MM.1S (cell line): Measurements from ENCODE around the gene TASP1.
A peak's percentile ranks its signal among the peaks of the same experiment; 100 is the strongest.
"Not testable (repeated sequence)": the region's sequence is repeated elsewhere in the genome, so short reads cannot be mapped to it uniquely, and the experiment has no call there.

Experiments used
- DNase-seq: peaks from one replicate; pipeline ENCODE4 v3.0.0-alpha.2; 2015
- H2AFZ ChIP-seq: fragments of 300-600 bp; sonication (generic); 2 replicates; pipeline ENCODE4 v1.6.0; 2016; ENCODE audit warnings: antibody characterized with exemption, low read length
- H3F3A ChIP-seq: fragments of 300-600 bp; sonication (generic); 2 replicates; pipeline ENCODE4 v1.6.1; 2016; ENCODE audit warnings: mild to moderate bottlenecking, antibody characterized with exemption, low read length, moderate library complexity, mixed read lengths; ENCODE audit not compliant: insufficient read depth
- H3K27ac ChIP-seq: fragments of 300-600 bp; sonication (generic); 2 replicates; pipeline ENCODE4 v1.5.1; 2016; ENCODE audit warnings: mild to moderate bottlenecking, low read length
- H3K27me3 ChIP-seq: fragments of 300-600 bp; sonication (generic); replicated peaks from 2 replicates; pipeline ENCODE4 v1.6.0; 2016; ENCODE audit warnings: low read length; ENCODE audit not compliant: insufficient read depth
- H3K36me3 ChIP-seq: fragments of 300-600 bp; sonication (generic); replicated peaks from 2 replicates; pipeline ENCODE4 v1.6.1; 2016; ENCODE audit warnings: mild to moderate bottlenecking, low read length, mixed read lengths; ENCODE audit not compliant: insufficient read depth
- H3K4me1 ChIP-seq: fragments of 300-600 bp; sonication (generic); 2 replicates; pipeline ENCODE4 v1.6.1; 2016; ENCODE audit warnings: low read length, mixed read lengths
- H3K4me2 ChIP-seq: fragments of 300-600 bp; sonication (generic); 2 replicates; pipeline ENCODE4 v1.6.0; 2016; ENCODE audit warnings: low read depth, low read length
- H3K4me3 ChIP-seq: fragments of 300-600 bp; sonication (generic); 2 replicates; pipeline ENCODE4 v1.5.1; 2016; ENCODE audit warnings: low read length, mixed read lengths
- H3K79me2 ChIP-seq: fragments of 300-600 bp; sonication (generic); 2 replicates; pipeline ENCODE4 v1.6.1; 2016; ENCODE audit warnings: mixed run types, low read length, mixed read lengths
- H3K9ac ChIP-seq: fragments of 300-600 bp; sonication (generic); 2 replicates; pipeline ENCODE4 v1.6.1; 2016; ENCODE audit warnings: low read length, mixed read lengths
- H3K9me2 ChIP-seq: fragments of 300-600 bp; sonication (generic); replicated peaks from 2 replicates; pipeline ENCODE4 v1.6.1; 2016; ENCODE audit warnings: mild to moderate bottlenecking, low read length, mixed read lengths; ENCODE audit not compliant: insufficient read depth
- H3K9me3 ChIP-seq: fragments of 300-600 bp; sonication (generic); replicated peaks from 2 replicates; pipeline ENCODE4 v1.6.1; 2016; ENCODE audit warnings: mild to moderate bottlenecking, low read length, mixed read lengths; ENCODE audit not compliant: insufficient read depth
- H4K20me1 ChIP-seq: fragments of 300-600 bp; sonication (generic); 2 replicates; pipeline ENCODE4 v1.6.1; 2016; ENCODE audit warnings: mild to moderate bottlenecking, low read length, moderate library complexity, mixed read lengths; ENCODE audit not compliant: insufficient read depth
- CTCF ChIP-seq: fragments of 300-600 bp; sonication (generic); IDR thresholded peaks from 2 replicates; pipeline ENCODE4 v1.5.1; 2016; ENCODE audit warnings: antibody characterized with exemption, low read length, mixed read lengths
- EZH2 ChIP-seq: fragments of 300-600 bp; sonication (generic); optimal IDR thresholded peaks from 2 replicates; pipeline ENCODE3; 2017; ENCODE audit warnings: low read depth, mild to moderate bottlenecking, antibody characterized with exemption, low read length, mixed read lengths
- EZH2phosphoT487 ChIP-seq: fragments of 300-600 bp; sonication (generic); IDR thresholded peaks from 2 replicates; pipeline ENCODE4 v1.6.1; 2018; ENCODE audit warnings: antibody characterized with exemption, low read length

The TASP1 gene

GRCh38 chr20:13639150-13639497 is 392 bp upstream of the TASP1 start:
- Histone ChIP-seq H3K36me3 (no peaks in the 10 kb centered on the region), H3K9me2 (no peaks in the 10 kb centered on the region), H2AFZ (peak overlapping the region; percentile 78), H3K4me1 (no peaks in the 10 kb centered on the region), H3K9ac (peak overlapping the region; percentile 39; the same call in 1 of the 2 replicates), H3K4me3 (peak overlapping the region; percentile 90), H3F3A (no peaks in the 10 kb centered on the region), H3K9me3 (no peaks in the 10 kb centered on the region), H3K79me2 (peaks cover 39% of the 10 kb centered on the region), H4K20me1 (no peaks in the 10 kb centered on the region), H3K27me3 (no peaks in the 10 kb centered on the region), H3K4me2 (peak overlapping the region; percentile 94), H3K27ac (no peak overlapping the region; the same call in 1 of the 2 replicates)
- TF ChIP-seq CTCF (no peak), EZH2phosphoT487 (no peak), EZH2 (no peak)
- no peak for DNase-seq

DNA sequence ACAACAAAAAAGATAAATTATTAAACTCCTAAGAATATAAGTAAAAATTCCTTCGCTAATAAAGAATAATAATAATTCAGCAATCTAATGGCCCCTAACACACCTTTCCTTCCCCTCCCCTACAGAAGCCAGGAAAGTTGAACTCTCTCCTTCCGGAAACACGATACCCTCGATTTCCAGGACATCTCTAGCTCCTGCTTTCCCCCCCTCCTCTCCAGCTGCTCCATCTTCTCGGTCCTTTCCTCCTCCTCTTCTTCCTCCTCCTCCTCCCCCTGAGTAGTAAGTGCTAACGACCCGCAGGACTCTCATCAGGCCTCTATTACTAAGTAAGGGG is 603 bp downstream of the TASP1 start:
- Histone ChIP-seq H3F3A (no peaks in the 10 kb centered on the region), H3K27me3 (no peaks in the 10 kb centered on the region), H4K20me1 (no peaks in the 10 kb centered on the region), H3K9ac (peak overlapping the region; percentile 77), H3K27ac (peak overlapping the region; percentile 42; the same call in 1 of the 2 replicates), H3K4me1 (no peaks in the 10 kb centered on the region), H3K4me3 (peak overlapping the region; percentile 90), H3K9me3 (no peaks in the 10 kb centered on the region), H3K79me2 (peaks cover 48% of the 10 kb centered on the region), H3K9me2 (no peaks in the 10 kb centered on the region), H2AFZ (peak overlapping the region; percentile 69), H3K4me2 (peak overlapping the region; percentile 60), H3K36me3 (no peaks in the 10 kb centered on the region)
- no peak for DNase-seq
- TF ChIP-seq CTCF (no peak), EZH2phosphoT487 (no peak), EZH2 (no peak)

GRCh38 chr20:13632431-13632830 is 6.3 kb downstream of the TASP1 start:
- Histone ChIP-seq H4K20me1 (no peaks in the 10 kb centered on the region), H3K27ac (no peak overlapping the region), H3K79me2 (peaks cover 49% of the 10 kb centered on the region), H3K27me3 (no peaks in the 10 kb centered on the region), H3F3A (no peaks in the 10 kb centered on the region), H3K4me2 (no peak overlapping the region), H3K9ac (no peak overlapping the region), H3K4me3 (no peak overlapping the region), H3K4me1 (no peaks in the 10 kb centered on the region), H3K9me2 (no peaks in the 10 kb centered on the region), H3K36me3 (no peaks in the 10 kb centered on the region), H3K9me3 (no peaks in the 10 kb centered on the region), H2AFZ (no peak overlapping the region)
- no peak for TF ChIP-seq CTCF
- no peak for TF ChIP-seq EZH2phosphoT487
- TF ChIP-seq EZH2: no peak
- no peak for DNase-seq

GRCh38 chr20:13627525-13627924 is 11.2 kb downstream of the TASP1 start:
- H3K79me2 ChIP-seq: not testable (repeated sequence)

More at GRCh38 chr20:13627525-13627924, 11.2 kb downstream of the TASP1 start:
- H3K4me1 ChIP-seq, H3F3A ChIP-seq, H3K9me3 ChIP-seq, H3K9me2 ChIP-seq, H3K27me3 ChIP-seq, H3K27ac ChIP-seq, H3K4me2 ChIP-seq, H2AFZ ChIP-seq, H4K20me1 ChIP-seq, H3K36me3 ChIP-seq, H3K9ac ChIP-seq, DNase-seq, H3K4me3 ChIP-seq: not testable (repeated sequence)
